Measurements from ENCODE around the gene RNU7-1.
"Not testable (repeated sequence)": the region's sequence is repeated elsewhere in the genome, so short reads cannot be mapped to it uniquely, and the experiment has no call there.

Gene RNU7-1

GRCh38 chr12:6903722-6904121, 39.9 kb upstream of the RNU7-1 start:
- DNase-seq (ENCODE audit: low read depth): no peak

GRCh38 chr12:6904280-6905276, 39.0 kb upstream of the RNU7-1 start, which contains the start of gene LRRC23:
LRRC23 (plus strand) TSS chr12:6904822; CDS start chr12:6905634, 812 bp downstream.
- H3K4me3 ChIP-seq (ENCODE audit: low read length): peak within 1 kb of the TSS; percentile 71
- TF ChIP-seq CTCF (conservative IDR thresholded peaks at IDR 0.05; ENCODE audit: low read depth, low read length): no peak
- DNase-seq (ENCODE audit: low read depth): peak; percentile 81

More at GRCh38 chr12:6903722-6904121, 39.9 kb upstream of the RNU7-1 start:
- no peak overlapping the region for H3K4me3 ChIP-seq (ENCODE audit: low read length)
- TF ChIP-seq CTCF (conservative IDR thresholded peaks at IDR 0.05; ENCODE audit: low read depth, low read length): no peak

- TF ChIP-seq CTCF (conservative IDR thresholded peaks at IDR 0.05; ENCODE audit: low read depth, low read length): no peak
- peak overlapping the region; percentile 71 for H3K4me3 ChIP-seq (ENCODE audit: low read length)
- DNase-seq (ENCODE audit: low read depth): no peak
These were observed 38.1 kb upstream of the RNU7-1 start for GRCh38 chr12:6905414-6906040.

GRCh38 chr12:6908141-6908540, 35.5 kb upstream of the RNU7-1 start:
- DNase-seq (ENCODE audit: low read depth); H3K4me3 ChIP-seq (ENCODE audit: low read length): not testable (repeated sequence)

- H3K4me3 ChIP-seq (ENCODE audit: low read length): no peak overlapping the region
- no peak for DNase-seq (ENCODE audit: low read depth)
- TF ChIP-seq CTCF (conservative IDR thresholded peaks at IDR 0.05; ENCODE audit: low read depth, low read length): no peak
These were observed 34.0 kb upstream of the RNU7-1 start for GRCh38 chr12:6909421-6910145.

- DNase-seq (ENCODE audit: low read depth): no peak
- no peak for TF ChIP-seq CTCF (conservative IDR thresholded peaks at IDR 0.05; ENCODE audit: low read depth, low read length)
- no peak overlapping the region for H3K4me3 ChIP-seq (ENCODE audit: low read length)
These were observed 31.3 kb upstream of the RNU7-1 start for GRCh38 chr12:6912164-6912935.
